HG02571 (cell line): ENCODE measurements around the gene HAPLN3.

Experiments
- ATAC-seq: cut with Tn5 transposase; IDR thresholded peaks from one replicate; pipeline ENCODE4 v1.9.1; 2021; ENCODE audit warnings: mild to moderate bottlenecking, moderate library complexity; ENCODE audit not compliant: unreplicated experiment

Gene HAPLN3

GRCh38 chr15:88832820-88833730 is 62.3 kb downstream of the HAPLN3 start:
- ATAC-seq: no peak

GRCh38 chr15:88830016-88830415 is 65.3 kb downstream of the HAPLN3 start:
- no peak for ATAC-seq

GRCh38 chr15:88828791-88829190 is 66.6 kb downstream of the HAPLN3 start:
- no peak for ATAC-seq
